Stimulated activated naive CD8-positive, alpha-beta T cell treated with anti-CD3 and anti-CD28 coated beads, Interleukin-15, Interleukin-2, amounts not matched to agents 100 ng/mL and 50 ng/mL, for 24 hours (primary cell): Measurements from ENCODE around the gene PRR7.
"Not testable (repeated sequence)": the region's sequence is repeated elsewhere in the genome, so short reads cannot be mapped to it uniquely, and the experiment has no call there.

ENCODE experiments used
- H3K27ac Mint-ChIP-seq: one replicate; pipeline ENCODE4 v1.8.0; 2021; ENCODE audit warnings: mild to moderate bottlenecking, mixed read lengths
- H3K27me3 Mint-ChIP-seq: one replicate; pipeline ENCODE4 v1.8.0; 2021; ENCODE audit warnings: mixed read lengths
- H3K36me3 Mint-ChIP-seq: one replicate; pipeline ENCODE4 v1.8.0; 2021; ENCODE audit warnings: low read depth, mixed read lengths
- H3K4me1 Mint-ChIP-seq: one replicate; pipeline ENCODE4 v1.8.0; 2021; ENCODE audit warnings: low read depth, mixed read lengths
- H3K4me3 Mint-ChIP-seq: one replicate; pipeline ENCODE4 v1.8.0; 2021; ENCODE audit warnings: mild to moderate bottlenecking, mixed read lengths
- H3K9me3 Mint-ChIP-seq: one replicate; pipeline ENCODE4 v1.8.0; 2021; ENCODE audit warnings: mixed read lengths

PRR7 gene

DNA sequence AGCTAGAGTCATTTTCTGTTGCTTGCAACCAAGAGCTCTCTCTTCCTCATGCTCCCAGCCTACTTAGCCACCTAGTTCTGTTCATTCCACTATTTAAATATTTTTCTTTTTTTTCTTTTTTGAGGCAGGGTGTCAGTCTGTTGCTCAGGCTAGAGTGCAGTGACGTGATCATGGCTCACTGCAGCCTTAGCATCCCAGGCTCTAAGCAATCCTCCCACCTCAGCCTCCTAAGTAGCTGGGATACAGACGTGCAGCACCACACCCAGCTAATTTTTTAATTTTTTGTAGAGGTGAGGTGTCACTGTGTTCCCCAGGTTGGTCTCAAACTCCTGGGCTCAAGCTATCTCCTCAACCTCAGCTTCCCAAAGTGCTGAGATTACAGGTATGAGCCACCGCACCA lies 32.1 kb upstream of the PRR7 start:
- no peak overlapping the region for H3K4me3 Mint-ChIP-seq
- H3K36me3 Mint-ChIP-seq, result no peaks in the 10 kb centered on the region
- H3K27me3 Mint-ChIP-seq, result no peaks in the 10 kb centered on the region
- H3K4me1 Mint-ChIP-seq, result peaks cover 43% of the 10 kb centered on the region
- no peaks in the 10 kb centered on the region for H3K9me3 Mint-ChIP-seq
- H3K27ac Mint-ChIP-seq, result no peak overlapping the region

GRCh38 chr5:177417081-177417480 lies 29.5 kb upstream of the PRR7 start:
- peaks cover 28% of the 10 kb centered on the region for H3K4me1 Mint-ChIP-seq
- H3K4me3 Mint-ChIP-seq, H3K27ac Mint-ChIP-seq, H3K9me3 Mint-ChIP-seq, H3K27me3 Mint-ChIP-seq, H3K36me3 Mint-ChIP-seq: not testable (repeated sequence)

- Mint-ChIP-seq H3K27ac (no peak overlapping the region), H3K9me3 (no peaks in the 10 kb centered on the region), H3K36me3 (no peaks in the 10 kb centered on the region), H3K4me1 (peaks cover 9% of the 10 kb centered on the region), H3K4me3 (no peak overlapping the region), H3K27me3 (no peaks in the 10 kb centered on the region)
These were observed 27.6 kb upstream of the PRR7 start for GRCh38 chr5:177419046-177419445.

GRCh38 chr5:177420472-177420871 lies 26.1 kb upstream of the PRR7 start:
- H3K9me3 Mint-ChIP-seq, H3K4me3 Mint-ChIP-seq, H3K36me3 Mint-ChIP-seq, H3K27me3 Mint-ChIP-seq, H3K27ac Mint-ChIP-seq: not testable (repeated sequence)
- H3K4me1 Mint-ChIP-seq, result peaks cover 15% of the 10 kb centered on the region

DNA sequence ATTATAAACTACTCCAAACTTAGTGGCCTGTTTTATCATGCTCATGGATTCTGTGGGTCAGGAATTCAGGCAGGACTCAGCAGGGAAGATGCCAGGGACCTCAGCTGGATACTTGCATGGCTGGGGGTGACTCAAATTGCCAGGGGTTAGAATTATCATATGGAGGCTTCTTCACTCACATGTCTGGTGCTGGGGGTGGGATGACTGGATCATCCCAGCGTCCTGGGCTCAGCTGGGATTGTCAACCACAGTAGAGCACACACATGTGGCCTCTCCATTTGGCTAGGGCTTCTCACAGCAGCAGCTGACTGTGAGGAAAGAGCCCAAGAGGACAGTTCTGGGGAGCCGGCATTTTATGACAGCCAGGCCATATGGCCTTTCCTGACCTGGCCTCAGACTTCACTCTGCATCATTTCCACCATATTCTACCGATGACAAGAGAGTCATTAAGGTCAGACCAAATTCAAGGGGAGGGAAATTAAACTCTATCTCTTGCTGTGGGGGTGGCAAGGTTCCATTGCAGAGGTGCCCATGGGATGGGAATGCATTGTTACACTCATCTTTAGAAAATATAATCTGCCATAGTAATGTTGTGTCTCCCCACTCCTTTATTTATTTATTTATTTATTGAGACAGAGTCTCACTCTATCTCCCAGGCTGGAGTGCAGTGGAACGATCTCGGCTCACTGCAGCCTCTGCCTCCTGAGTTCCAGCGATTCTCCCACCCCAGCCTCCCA lies 25.4 kb upstream of the PRR7 start:
- Mint-ChIP-seq H3K36me3 (no peaks in the 10 kb centered on the region), H3K9me3 (no peaks in the 10 kb centered on the region), H3K27me3 (no peaks in the 10 kb centered on the region), H3K4me1 (peaks cover 18% of the 10 kb centered on the region), H3K27ac (no peak overlapping the region), H3K4me3 (no peak overlapping the region)

DNA sequence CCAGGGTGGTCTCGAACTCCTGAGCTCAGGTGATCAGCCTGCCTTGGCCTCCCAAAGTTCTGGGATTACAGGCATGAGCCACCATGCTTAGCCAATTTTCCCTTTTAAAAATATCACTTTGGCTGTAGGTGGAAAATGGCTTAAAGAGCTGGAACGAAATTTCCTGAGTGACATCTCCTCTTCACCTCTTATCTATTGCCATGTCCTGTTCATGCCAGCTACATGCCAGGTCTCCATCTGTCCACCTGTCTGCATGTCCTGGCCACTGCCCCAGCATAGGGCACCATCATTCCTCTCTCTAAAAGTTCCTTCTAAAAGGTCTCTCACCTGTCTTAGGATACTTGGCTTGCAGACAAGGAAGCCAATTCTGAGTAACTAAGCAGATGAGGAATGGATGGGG lies 22.9 kb upstream of the PRR7 start:
- H3K4me3 Mint-ChIP-seq, result no peak overlapping the region
- H3K27me3 Mint-ChIP-seq, result no peaks in the 10 kb centered on the region
- H3K9me3 Mint-ChIP-seq, result no peaks in the 10 kb centered on the region
- H3K27ac Mint-ChIP-seq, result no peak overlapping the region
- peaks cover 8% of the 10 kb centered on the region for H3K36me3 Mint-ChIP-seq
- peaks cover 29% of the 10 kb centered on the region for H3K4me1 Mint-ChIP-seq

- H3K4me3 Mint-ChIP-seq, result peak overlapping the region; percentile 85
- peaks cover 24% of the 10 kb centered on the region for H3K36me3 Mint-ChIP-seq
- H3K4me1 Mint-ChIP-seq, result peaks cover 46% of the 10 kb centered on the region
- H3K27me3 Mint-ChIP-seq, result no peaks in the 10 kb centered on the region
- H3K27ac Mint-ChIP-seq, result peak overlapping the region; percentile 94
- H3K9me3 Mint-ChIP-seq, result no peaks in the 10 kb centered on the region
These were observed 21.3 kb upstream of the PRR7 start for GRCh38 chr5:177425196-177425800.

DNA sequence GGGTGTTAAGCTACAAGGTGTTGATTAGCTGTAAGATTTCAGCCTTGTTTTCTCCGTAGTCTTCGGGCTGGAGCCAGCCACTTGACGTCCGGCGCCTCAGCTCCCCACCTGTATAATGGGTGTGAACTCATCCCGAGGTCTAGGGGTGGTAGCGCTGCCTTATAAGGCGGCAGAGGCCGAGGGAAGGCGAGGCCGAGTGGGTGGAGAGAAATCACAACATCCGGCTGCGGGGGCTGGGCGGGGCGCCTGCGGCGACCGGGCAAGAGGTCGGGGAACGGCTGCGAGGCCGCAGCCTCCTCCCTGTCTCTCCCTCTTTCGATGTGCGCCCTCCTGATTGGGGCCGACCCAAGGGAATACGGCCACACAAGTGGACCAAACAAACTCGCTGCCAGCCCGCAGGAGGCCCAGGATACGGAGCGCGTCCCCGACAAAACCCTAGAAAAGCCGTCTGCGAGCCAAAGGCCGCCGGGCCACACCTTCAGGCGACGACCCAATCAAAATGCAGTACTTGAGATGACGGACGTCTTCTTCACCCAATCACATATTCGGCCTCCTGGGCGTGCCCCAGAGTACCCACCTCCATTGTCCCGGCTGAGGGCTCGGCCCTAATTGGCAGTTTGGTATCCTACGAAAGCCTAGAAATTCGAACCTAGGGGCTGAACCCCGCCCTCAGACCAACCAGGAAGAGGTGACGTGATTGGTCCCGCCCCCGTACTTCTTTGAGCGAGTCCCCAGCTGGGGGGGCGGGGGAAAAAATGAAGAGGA lies 20.6 kb upstream of the PRR7 start:
- peaks cover 53% of the 10 kb centered on the region for H3K4me1 Mint-ChIP-seq
- H3K9me3 Mint-ChIP-seq, result no peaks in the 10 kb centered on the region
- H3K4me3 Mint-ChIP-seq, result peak overlapping the region; percentile 85
- no peaks in the 10 kb centered on the region for H3K27me3 Mint-ChIP-seq
- peak overlapping the region; percentile 94 for H3K27ac Mint-ChIP-seq
- H3K36me3 Mint-ChIP-seq, result peaks cover 31% of the 10 kb centered on the region

DNA sequence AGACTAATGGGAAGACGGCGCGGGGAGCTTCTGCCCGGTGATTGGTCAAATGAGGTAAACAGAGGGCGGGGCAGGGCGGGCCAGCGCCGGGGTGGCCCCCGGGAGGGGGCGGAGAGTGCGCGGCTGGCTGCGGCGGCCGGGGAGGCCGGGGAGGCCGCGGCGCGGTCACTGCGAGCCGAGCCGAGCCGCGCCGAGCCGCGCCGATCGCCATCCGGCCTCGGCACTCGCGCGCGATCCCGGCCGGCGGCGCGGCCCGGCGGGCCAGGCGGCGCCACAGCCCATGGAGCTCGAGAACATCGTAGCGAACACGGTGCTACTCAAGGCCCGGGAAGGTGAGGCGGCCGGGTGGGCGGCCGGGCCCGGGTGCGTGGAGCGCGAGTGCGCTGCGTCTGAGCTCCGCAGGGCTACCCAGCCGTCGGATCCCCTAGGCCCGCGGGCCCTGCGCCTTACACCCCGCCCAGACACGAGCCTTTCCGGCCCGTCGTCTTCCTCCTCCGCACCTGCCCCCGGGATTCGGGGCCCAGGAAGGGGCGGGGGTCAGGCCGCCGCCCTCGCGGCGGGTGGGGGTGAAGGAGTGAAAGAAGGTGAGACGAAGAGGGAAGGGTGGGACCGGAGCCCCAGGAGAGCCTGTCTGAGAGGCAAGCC lies 19.9 kb upstream of the PRR7 start, which contains the start of gene GRK6:
Gene GRK6, plus strand, starts transcription at position 111 of the 645 bp plus-strand sequence. Its CDS starts 170 bp downstream, at position 281.
- H3K27ac Mint-ChIP-seq, result peak within 1 kb of the TSS; percentile 97
- no peaks in the 10 kb centered on the region for H3K27me3 Mint-ChIP-seq
- peak within 1 kb of the TSS; percentile 95 for H3K4me3 Mint-ChIP-seq
- no peaks in the 10 kb centered on the region for H3K9me3 Mint-ChIP-seq
- H3K4me1 Mint-ChIP-seq, result peaks cover 60% of the 10 kb centered on the region
- peaks cover 37% of the 10 kb centered on the region for H3K36me3 Mint-ChIP-seq

- H3K27ac Mint-ChIP-seq, result peak overlapping the region; percentile 97
- peaks cover 66% of the 10 kb centered on the region for H3K4me1 Mint-ChIP-seq
- peaks cover 38% of the 10 kb centered on the region for H3K36me3 Mint-ChIP-seq
- H3K9me3 Mint-ChIP-seq, result no peaks in the 10 kb centered on the region
- no peaks in the 10 kb centered on the region for H3K27me3 Mint-ChIP-seq
- peak overlapping the region; percentile 95 for H3K4me3 Mint-ChIP-seq
These were observed 19.3 kb upstream of the PRR7 start for GRCh38 chr5:177427211-177427822.

DNA sequence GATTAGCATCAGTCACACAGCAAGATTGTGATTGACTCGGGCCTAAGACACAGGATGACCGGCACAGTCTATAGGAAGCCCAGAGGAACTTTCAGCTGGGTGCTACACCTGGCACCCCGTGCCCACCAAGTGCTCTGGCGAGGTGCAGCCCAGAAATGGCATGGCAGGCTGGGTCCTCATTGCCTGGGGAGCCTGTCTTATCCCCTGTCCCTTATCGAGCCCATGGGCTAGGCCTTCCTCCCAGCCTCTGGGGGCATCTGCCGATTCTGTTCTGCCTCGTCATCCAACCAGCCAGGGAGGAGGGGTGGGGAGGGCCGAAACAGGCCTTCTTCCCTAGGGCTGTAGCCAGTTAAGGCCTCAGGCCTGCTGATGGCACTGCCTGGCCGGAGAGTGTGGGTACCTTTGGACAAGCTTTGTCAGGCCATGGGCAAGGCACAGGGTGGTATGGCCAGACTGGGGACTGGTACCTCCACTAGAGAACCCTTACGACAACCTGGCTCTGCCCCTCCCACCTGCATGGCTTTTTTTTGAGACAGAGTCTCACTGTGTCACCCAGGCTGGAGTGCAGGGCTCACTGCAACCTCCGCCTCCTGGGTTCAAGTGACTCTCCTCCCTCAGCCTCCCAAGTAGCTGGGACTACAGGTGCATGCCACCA lies 18.6 kb upstream of the PRR7 start:
- Mint-ChIP-seq H3K4me1 (peaks cover 73% of the 10 kb centered on the region), H3K27ac (peak overlapping the region; percentile 97)

DNA sequence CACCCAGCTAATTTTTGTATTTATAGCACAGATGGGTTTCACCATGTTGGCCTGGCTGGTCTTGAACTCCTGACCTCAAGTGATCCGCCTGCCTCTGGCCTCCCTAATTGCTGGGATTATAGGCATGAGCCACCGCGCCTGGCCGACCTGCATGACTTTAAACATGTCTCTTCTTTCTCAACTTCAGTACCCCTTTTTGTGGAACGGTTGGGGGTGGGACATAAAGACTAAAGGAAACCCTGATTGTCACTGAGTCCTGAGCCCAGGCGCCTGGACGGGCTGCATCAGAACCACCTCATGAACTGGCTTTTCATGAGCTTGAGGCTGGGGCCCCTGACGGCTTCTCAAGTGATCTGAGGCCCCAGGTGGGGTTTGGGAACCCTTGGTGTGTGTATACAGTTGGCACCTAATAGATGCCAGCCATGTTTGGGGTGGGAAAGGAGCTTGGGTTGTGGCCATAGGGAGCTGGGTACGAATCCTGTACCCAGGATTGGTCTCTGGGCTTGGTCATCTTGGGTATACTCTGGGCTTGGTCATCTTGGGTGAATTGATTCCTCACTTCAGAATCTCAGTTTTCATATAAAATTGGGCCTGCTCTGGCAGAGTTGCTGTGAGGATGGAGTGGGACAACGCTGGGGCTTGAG lies 17.9 kb upstream of the PRR7 start:
- peak overlapping the region; percentile 95 for H3K4me3 Mint-ChIP-seq
- peaks cover 43% of the 10 kb centered on the region for H3K36me3 Mint-ChIP-seq
- no peaks in the 10 kb centered on the region for H3K9me3 Mint-ChIP-seq
- H3K27ac Mint-ChIP-seq, result peak overlapping the region; percentile 97
- H3K27me3 Mint-ChIP-seq, result no peaks in the 10 kb centered on the region
- peaks cover 80% of the 10 kb centered on the region for H3K4me1 Mint-ChIP-seq

More for the DNA sequence above, 18.6 kb upstream of the PRR7 start:
- peak overlapping the region; percentile 95 for H3K4me3 Mint-ChIP-seq
- H3K36me3 Mint-ChIP-seq, result peaks cover 38% of the 10 kb centered on the region
- H3K9me3 Mint-ChIP-seq, result no peaks in the 10 kb centered on the region
- H3K27me3 Mint-ChIP-seq, result no peaks in the 10 kb centered on the region

DNA sequence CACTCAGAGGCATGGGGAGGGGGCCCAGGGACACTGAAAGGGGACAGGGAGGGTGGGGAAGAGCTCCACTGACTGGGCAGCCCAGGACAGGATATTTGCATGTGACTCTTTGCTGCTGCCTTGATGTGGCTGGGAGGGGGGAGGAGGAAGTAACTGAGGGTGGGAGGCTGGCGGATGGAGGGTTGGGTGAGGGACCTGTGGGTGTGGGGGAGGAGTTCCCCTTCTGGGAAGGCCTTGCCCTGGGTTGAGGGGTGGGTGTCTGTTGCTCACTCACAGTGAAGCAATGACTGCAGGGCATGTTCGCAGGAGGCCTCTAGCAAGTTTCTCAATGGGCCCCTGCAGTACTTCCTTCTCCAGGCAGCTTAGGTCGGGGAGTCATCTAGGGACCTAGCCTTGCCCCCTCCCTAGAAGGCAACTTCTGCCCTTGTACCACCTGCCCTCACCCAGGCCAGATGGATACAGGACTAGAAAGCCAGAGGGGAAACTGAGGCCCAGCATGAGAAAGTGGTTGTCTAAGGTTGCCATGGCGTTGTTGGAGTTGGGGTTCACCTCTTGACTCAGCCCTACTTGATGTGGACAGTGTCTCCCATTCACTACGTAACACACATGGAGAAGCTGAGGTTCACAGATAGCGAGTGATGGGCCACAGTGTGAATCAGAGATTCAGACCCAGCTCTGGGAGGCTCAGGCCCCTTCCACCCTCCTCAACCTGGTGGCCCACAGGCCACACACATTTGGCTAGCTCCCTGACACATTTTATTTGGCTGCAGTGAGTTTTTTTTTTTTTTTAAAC lies 17.2 kb upstream of the PRR7 start:
- peaks cover 51% of the 10 kb centered on the region for H3K36me3 Mint-ChIP-seq
- H3K27ac Mint-ChIP-seq, result peak overlapping the region; percentile 97
- peak overlapping the region; percentile 95 for H3K4me3 Mint-ChIP-seq
- no peaks in the 10 kb centered on the region for H3K27me3 Mint-ChIP-seq
- H3K9me3 Mint-ChIP-seq, result no peaks in the 10 kb centered on the region
- peaks cover 86% of the 10 kb centered on the region for H3K4me1 Mint-ChIP-seq
